ENCODE data around the gene ST3GAL3.

DNA sequence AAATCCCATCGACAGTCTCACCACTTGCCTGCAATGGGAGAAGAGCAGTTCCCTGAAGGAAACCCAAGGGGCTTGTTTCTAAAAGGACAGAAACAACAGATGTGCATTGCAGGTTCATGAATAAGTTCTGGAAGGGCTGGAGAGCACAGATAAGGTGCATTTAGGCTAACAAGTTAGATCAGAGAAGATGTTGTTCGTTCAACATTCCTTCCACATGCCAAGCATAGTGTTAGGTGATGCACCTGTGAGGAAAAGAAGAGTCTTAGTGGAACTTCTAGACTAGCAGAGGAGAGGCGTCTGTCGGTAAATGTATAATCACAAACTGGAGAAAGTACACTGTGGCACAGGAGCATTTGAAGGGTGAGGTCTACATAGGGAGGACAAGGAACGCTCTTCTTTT is 98.0 kb downstream of the ST3GAL3 start:
- TF ChIP-seq, protein P1, sequence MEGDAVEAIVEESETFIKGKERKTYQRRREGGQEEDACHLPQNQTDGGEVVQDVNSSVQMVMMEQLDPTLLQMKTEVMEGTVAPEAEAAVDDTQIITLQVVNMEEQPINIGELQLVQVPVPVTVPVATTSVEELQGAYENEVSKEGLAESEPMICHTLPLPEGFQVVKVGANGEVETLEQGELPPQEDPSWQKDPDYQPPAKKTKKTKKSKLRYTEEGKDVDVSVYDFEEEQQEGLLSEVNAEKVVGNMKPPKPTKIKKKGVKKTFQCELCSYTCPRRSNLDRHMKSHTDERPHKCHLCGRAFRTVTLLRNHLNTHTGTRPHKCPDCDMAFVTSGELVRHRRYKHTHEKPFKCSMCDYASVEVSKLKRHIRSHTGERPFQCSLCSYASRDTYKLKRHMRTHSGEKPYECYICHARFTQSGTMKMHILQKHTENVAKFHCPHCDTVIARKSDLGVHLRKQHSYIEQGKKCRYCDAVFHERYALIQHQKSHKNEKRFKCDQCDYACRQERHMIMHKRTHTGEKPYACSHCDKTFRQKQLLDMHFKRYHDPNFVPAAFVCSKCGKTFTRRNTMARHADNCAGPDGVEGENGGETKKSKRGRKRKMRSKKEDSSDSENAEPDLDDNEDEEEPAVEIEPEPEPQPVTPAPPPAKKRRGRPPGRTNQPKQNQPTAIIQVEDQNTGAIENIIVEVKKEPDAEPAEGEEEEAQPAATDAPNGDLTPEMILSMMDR (conservative IDR thresholded peaks at IDR 0.05): no peak
- TF ChIP-seq ZFX (IDR thresholded peaks at IDR 0.05): no peak

Data from C4-2B (cell line).